Ishikawa (cell line): ENCODE data around the gene NRG2.

Experiments used
- EP300 ChIP-seq: IDR thresholded peaks from 2 replicates; pipeline ENCODE4 v1.6.1; 2012; ENCODE audit warnings: borderline replicate concordance
- TF ChIP-seq, protein P1 (sequence below): IDR thresholded peaks from 2 replicates; pipeline ENCODE4 v1.6.1; 2012; ENCODE audit warnings: low read depth, mild to moderate bottlenecking
- TF ChIP-seq, protein P2 (sequence below): IDR thresholded peaks from 2 replicates; pipeline ENCODE4 v1.6.1; 2012

DNA sequence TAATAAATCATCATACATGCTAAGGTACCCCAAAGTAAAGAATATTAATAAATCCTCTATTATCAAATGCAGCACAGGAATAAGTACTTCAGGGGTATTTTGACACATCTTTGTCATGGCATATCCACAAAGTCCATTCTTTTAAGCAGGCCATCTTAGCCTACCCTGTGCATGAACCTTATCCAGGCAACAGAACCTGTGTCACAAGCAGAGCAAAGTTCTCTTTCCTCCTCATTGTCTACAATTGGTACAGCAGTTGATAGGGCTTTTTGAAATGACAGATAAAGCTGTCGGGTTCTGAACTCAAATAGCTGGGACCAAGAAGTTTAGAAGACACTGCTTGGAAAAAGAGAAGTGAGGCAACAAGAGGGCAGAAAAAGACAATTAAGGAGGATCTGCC lies 40.0 kb upstream of the NRG2 start:
- TF ChIP-seq, protein P1, sequence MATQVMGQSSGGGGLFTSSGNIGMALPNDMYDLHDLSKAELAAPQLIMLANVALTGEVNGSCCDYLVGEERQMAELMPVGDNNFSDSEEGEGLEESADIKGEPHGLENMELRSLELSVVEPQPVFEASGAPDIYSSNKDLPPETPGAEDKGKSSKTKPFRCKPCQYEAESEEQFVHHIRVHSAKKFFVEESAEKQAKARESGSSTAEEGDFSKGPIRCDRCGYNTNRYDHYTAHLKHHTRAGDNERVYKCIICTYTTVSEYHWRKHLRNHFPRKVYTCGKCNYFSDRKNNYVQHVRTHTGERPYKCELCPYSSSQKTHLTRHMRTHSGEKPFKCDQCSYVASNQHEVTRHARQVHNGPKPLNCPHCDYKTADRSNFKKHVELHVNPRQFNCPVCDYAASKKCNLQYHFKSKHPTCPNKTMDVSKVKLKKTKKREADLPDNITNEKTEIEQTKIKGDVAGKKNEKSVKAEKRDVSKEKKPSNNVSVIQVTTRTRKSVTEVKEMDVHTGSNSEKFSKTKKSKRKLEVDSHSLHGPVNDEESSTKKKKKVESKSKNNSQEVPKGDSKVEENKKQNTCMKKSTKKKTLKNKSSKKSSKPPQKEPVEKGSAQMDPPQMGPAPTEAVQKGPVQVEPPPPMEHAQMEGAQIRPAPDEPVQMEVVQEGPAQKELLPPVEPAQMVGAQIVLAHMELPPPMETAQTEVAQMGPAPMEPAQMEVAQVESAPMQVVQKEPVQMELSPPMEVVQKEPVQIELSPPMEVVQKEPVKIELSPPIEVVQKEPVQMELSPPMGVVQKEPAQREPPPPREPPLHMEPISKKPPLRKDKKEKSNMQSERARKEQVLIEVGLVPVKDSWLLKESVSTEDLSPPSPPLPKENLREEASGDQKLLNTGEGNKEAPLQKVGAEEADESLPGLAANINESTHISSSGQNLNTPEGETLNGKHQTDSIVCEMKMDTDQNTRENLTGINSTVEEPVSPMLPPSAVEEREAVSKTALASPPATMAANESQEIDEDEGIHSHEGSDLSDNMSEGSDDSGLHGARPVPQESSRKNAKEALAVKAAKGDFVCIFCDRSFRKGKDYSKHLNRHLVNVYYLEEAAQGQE, result no peak
- TF ChIP-seq, protein P2, sequence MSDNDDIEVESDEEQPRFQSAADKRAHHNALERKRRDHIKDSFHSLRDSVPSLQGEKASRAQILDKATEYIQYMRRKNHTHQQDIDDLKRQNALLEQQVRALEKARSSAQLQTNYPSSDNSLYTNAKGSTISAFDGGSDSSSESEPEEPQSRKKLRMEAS, result no peak
- TF ChIP-seq EP300, result no peak
